Liver (tissue), 9 donors: ENCODE results near the gene ITM2A. TPM values are rescaled to one million over a fixed set of nuclear protein-coding genes. Genes with fewer than 3 reads are reported as not detected.
A peak's percentile ranks its signal among the peaks of the same experiment; 100 is the strongest.

Experiments
- DNase-seq: peaks from one replicate; pipeline ENCODE4 v3.0.0-alpha.2; 2017; ENCODE audit warnings: low spot score
- H3K27ac ChIP-seq, 2 donors: one replicate each; pipeline ENCODE4 v1.7.0; 2013; ENCODE audit warnings: inconsistent platforms in 2 of 2, low read length in 2 of 2, control low read depth in 1 of 2, low read depth in 1 of 2, mild to moderate bottlenecking in 1 of 2
- H3K27me3 ChIP-seq, 4 donors: one replicate each; pipeline versions ENCODE4 v1.6.1 to v1.7.0; 2013; ENCODE audit warnings: low read length in 3 of 4, inconsistent platforms in 1 of 4, mild to moderate bottlenecking in 1 of 4, moderate library complexity in 1 of 4; ENCODE audit not compliant: control insufficient read depth in 4 of 4, insufficient read depth in 4 of 4
- H3K36me3 ChIP-seq, 4 donors: one replicate each; pipeline versions ENCODE4 v1.6.1 to v1.7.0; 2013; ENCODE audit warnings: low read length in 3 of 4, mild to moderate bottlenecking in 3 of 4, low read depth in 1 of 4, moderate library complexity in 1 of 4; ENCODE audit not compliant: control insufficient read depth in 4 of 4, insufficient read depth in 3 of 4
- H3K4me1 ChIP-seq, 4 donors: one replicate each; pipeline versions ENCODE4 v1.6.1 to v1.7.0; 2013; ENCODE audit warnings: low read length in 3 of 4, mild to moderate bottlenecking in 3 of 4, moderate library complexity in 1 of 4; ENCODE audit not compliant: control insufficient read depth in 4 of 4, insufficient read depth in 4 of 4
- H3K4me3 ChIP-seq, 3 donors: one replicate each; pipeline versions ENCODE4 v1.6.1 to v1.7.0; 2013; ENCODE audit warnings: low read length in 3 of 3, control low read depth in 1 of 3, low read depth in 1 of 3, mild to moderate bottlenecking in 1 of 3
- H3K9ac ChIP-seq, 2 donors: one replicate each; pipeline ENCODE4 v1.7.0; 2013; ENCODE audit warnings: low read length in 2 of 2, mild to moderate bottlenecking in 2 of 2, moderate library complexity in 2 of 2, control low read depth in 1 of 2, low read depth in 1 of 2
- H3K9me3 ChIP-seq, 4 donors: one replicate each; pipeline versions ENCODE4 v1.6.1 to v1.7.0; 2013; ENCODE audit warnings: low read length in 3 of 4; ENCODE audit not compliant: control insufficient read depth in 4 of 4
- CTCF ChIP-seq: fragments of 150-350 bp; IDR thresholded peaks from 2 replicates; pipeline ENCODE4 v1.5.1; 2017; ENCODE audit warnings: improper control_type of control experiment, low read depth, low read length; ENCODE audit not compliant: missing input control
- EGR1 ChIP-seq, 2 donors: IDR thresholded peaks; 2 replicates each; pipeline ENCODE4 v1.6.1; 2016 to 2018; ENCODE audit warnings: antibody characterized with exemption in 2 of 2, low read depth in 2 of 2
- FOXA1 ChIP-seq: IDR thresholded peaks from 2 replicates; pipeline ENCODE4 v1.6.1; 2016; ENCODE audit warnings: antibody characterized with exemption
- FOXA2 ChIP-seq: IDR thresholded peaks from 2 replicates; pipeline ENCODE4 v1.6.1; 2016; ENCODE audit warnings: antibody characterized with exemption
- GABPA ChIP-seq, 2 donors: IDR thresholded peaks in 1 of 2; conservative IDR thresholded peaks in 1 of 2; 2 replicates each; pipeline ENCODE4 v1.6.1; 2016; ENCODE audit warnings: antibody characterized with exemption in 2 of 2, mild to moderate bottlenecking in 1 of 2, moderate library complexity in 1 of 2
- HNF4A ChIP-seq, 2 donors: conservative IDR thresholded peaks; 2 replicates each; pipeline ENCODE4 v1.6.1; 2016; ENCODE audit warnings: antibody characterized with exemption in 2 of 2, mild to moderate bottlenecking in 2 of 2
- HNF4G ChIP-seq: IDR thresholded peaks from 2 replicates; pipeline ENCODE4 v1.6.1; 2016; ENCODE audit warnings: antibody characterized with exemption
- NR2F2 ChIP-seq: IDR thresholded peaks from 2 replicates; pipeline ENCODE4 v1.6.1; 2016; ENCODE audit warnings: antibody characterized with exemption
- RAD21 ChIP-seq, 2 donors: IDR thresholded peaks; 2 replicates each; pipeline ENCODE4 v1.6.1; 2016; ENCODE audit warnings: antibody characterized with exemption in 2 of 2, mild to moderate bottlenecking in 2 of 2
- RXRA ChIP-seq, 2 donors: IDR thresholded peaks; 2 replicates each; pipeline ENCODE4 v1.6.1; 2017 to 2018; ENCODE audit warnings: antibody characterized with exemption in 2 of 2, mild to moderate bottlenecking in 1 of 2
- SP1 ChIP-seq: IDR thresholded peaks from 2 replicates; pipeline ENCODE4 v1.6.1; 2018; ENCODE audit warnings: antibody characterized with exemption, mild to moderate bottlenecking
- TAF1 ChIP-seq: conservative IDR thresholded peaks from 2 replicates; pipeline ENCODE4 v1.6.1; 2016; ENCODE audit warnings: antibody characterized with exemption, mild to moderate bottlenecking
- YY1 ChIP-seq: IDR thresholded peaks from 2 replicates; pipeline ENCODE4 v1.6.1; 2016; ENCODE audit warnings: antibody characterized with exemption, mild to moderate bottlenecking
- WGBS: extraction: QIAGEN DNeasy Blood & Tissue Kit; methylation state at CpG from one replicate; pipeline ENCODE4 v1.1.7; 2013; 5-methylcytosine and 5-hydroxymethylcytosine counted together
- polyA plus RNA-seq, 2 donors: library from polyadenylated mRNA; stranded (reverse) in 1 of 2; unstranded in 1 of 2; fragments of 200-250 nt in 1 of 2; fragments of >200 nt in 1 of 2; fragmentation: Nextera tagmentation in 1 of 2; extraction: Ambion mirVana in 1 of 2; gene quantifications; one replicate each; pipeline versions ENCODE4 v1.2.1 to v1.2.3, GENCODE V29; 2013 to 2015
- total RNA-seq, 2 donors: library from RNA; depleted of rRNA; stranded (reverse); fragments of >200 nt; gene quantifications; one replicate each; pipeline ENCODE4 v1.2.3, GENCODE V29; 2014
- TF ChIP-seq, protein P1 (sequence below): IDR thresholded peaks from 2 replicates; pipeline ENCODE4 v1.6.1; 2016; ENCODE audit warnings: antibody characterized with exemption
- TF ChIP-seq, protein P2 (sequence below): IDR thresholded peaks from 2 replicates; pipeline ENCODE4 v1.6.1; 2016; ENCODE audit warnings: antibody characterized with exemption
- TF ChIP-seq, protein P3 (sequence below): IDR thresholded peaks from 2 replicates; pipeline ENCODE4 v1.6.1; 2016; ENCODE audit warnings: antibody characterized with exemption, mild to moderate bottlenecking
- TF ChIP-seq, protein P4 (sequence below): IDR thresholded peaks from 2 replicates; pipeline ENCODE4 v1.6.1; 2016; ENCODE audit warnings: antibody characterized with exemption
- donor health status: healthy.
- donor health status: healthy.
- donor health status: healthy.
- donor health status: healthy.
- donor health status: healthy.

The ITM2A gene
- total RNA-seq (10 to 100 TPM in 1 of 2 donors, 1 to 10 TPM in 1; 3.1 to 12.8 TPM), polyA plus RNA-seq (1 to 10 TPM; 1.2 to 3.6 TPM)

DNA sequence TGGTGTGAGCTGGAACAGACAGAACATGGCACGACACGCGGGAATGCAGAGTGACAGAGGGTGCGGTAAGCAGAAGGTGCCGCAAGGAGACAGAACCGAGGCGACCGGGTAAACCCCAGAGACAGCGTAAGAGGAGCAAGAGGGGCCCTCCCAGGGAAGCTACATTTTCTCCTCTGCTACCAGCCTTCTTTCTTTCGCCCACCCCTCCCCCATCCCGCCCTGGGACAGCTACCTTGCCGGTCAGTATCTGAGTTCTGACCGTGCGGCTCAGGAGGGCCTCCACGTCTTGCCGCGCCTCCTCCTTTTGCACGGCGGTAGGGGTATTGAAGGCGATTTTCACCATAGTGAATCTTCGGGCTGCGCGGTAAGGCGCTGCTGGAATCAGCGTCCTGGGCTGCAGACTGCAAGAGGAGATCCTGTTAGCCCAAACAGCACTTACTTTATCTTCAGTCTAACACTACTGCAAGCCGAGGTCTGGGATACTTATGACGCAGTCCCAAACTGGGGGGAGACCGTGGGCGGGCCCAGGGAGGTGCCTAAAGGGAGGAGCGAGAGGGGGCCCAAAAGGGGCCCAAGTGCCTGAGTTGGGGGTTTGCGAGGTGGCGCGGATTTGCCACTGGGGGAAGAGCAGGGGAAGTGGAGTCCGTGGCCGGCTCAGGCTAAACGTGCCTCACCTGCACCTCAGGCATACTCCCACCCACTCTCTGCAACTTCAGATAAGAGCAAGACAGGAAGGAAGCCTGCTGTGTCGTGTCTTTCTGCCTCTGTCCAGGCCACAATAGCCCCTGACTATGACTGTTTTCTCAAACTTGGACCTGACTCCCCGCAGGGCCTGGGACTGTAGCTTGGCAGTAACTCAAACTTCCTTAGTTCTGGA lies at the start of gene ITM2A:
TSS of gene ITM2A (minus strand) at position 462 of the 877 bp plus-strand sequence. CDS start at position 343, 119 bp downstream.
- H3K4me1 ChIP-seq: peaks cover 0 to 4% (median 1%) of the 10 kb centered on the region in 4 donors
- DNase-seq: peak; percentile 35
- no peaks in the 10 kb centered on the region for H3K9me3 ChIP-seq
- TF ChIP-seq, protein P1, sequence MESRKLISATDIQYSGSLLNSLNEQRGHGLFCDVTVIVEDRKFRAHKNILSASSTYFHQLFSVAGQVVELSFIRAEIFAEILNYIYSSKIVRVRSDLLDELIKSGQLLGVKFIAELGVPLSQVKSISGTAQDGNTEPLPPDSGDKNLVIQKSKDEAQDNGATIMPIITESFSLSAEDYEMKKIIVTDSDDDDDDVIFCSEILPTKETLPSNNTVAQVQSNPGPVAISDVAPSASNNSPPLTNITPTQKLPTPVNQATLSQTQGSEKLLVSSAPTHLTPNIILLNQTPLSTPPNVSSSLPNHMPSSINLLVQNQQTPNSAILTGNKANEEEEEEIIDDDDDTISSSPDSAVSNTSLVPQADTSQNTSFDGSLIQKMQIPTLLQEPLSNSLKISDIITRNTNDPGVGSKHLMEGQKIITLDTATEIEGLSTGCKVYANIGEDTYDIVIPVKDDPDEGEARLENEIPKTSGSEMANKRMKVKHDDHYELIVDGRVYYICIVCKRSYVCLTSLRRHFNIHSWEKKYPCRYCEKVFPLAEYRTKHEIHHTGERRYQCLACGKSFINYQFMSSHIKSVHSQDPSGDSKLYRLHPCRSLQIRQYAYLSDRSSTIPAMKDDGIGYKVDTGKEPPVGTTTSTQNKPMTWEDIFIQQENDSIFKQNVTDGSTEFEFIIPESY: no peak
- TF ChIP-seq HNF4A (conservative IDR thresholded peaks at IDR 0.05): no peak
- TF ChIP-seq FOXA1: no peak
- no peak for TF ChIP-seq GABPA (IDR thresholded peaks at IDR 0.05 in 1 of 2, conservative IDR thresholded peaks at IDR 0.05 in 1 of 2)
- TF ChIP-seq HNF4G: no peak
- no peak for TF ChIP-seq SP1
- TF ChIP-seq, protein P2, sequence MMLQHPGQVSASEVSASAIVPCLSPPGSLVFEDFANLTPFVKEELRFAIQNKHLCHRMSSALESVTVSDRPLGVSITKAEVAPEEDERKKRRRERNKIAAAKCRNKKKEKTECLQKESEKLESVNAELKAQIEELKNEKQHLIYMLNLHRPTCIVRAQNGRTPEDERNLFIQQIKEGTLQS: no peak
- TF ChIP-seq, protein P3, sequence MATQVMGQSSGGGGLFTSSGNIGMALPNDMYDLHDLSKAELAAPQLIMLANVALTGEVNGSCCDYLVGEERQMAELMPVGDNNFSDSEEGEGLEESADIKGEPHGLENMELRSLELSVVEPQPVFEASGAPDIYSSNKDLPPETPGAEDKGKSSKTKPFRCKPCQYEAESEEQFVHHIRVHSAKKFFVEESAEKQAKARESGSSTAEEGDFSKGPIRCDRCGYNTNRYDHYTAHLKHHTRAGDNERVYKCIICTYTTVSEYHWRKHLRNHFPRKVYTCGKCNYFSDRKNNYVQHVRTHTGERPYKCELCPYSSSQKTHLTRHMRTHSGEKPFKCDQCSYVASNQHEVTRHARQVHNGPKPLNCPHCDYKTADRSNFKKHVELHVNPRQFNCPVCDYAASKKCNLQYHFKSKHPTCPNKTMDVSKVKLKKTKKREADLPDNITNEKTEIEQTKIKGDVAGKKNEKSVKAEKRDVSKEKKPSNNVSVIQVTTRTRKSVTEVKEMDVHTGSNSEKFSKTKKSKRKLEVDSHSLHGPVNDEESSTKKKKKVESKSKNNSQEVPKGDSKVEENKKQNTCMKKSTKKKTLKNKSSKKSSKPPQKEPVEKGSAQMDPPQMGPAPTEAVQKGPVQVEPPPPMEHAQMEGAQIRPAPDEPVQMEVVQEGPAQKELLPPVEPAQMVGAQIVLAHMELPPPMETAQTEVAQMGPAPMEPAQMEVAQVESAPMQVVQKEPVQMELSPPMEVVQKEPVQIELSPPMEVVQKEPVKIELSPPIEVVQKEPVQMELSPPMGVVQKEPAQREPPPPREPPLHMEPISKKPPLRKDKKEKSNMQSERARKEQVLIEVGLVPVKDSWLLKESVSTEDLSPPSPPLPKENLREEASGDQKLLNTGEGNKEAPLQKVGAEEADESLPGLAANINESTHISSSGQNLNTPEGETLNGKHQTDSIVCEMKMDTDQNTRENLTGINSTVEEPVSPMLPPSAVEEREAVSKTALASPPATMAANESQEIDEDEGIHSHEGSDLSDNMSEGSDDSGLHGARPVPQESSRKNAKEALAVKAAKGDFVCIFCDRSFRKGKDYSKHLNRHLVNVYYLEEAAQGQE: no peak
- no peak for TF ChIP-seq YY1
- no peak for TF ChIP-seq RAD21 (IDR thresholded peaks at IDR 0.05)
- no peak for TF ChIP-seq FOXA2
- no peak for TF ChIP-seq TAF1
- TF ChIP-seq CTCF: no peak
- TF ChIP-seq, protein P4, sequence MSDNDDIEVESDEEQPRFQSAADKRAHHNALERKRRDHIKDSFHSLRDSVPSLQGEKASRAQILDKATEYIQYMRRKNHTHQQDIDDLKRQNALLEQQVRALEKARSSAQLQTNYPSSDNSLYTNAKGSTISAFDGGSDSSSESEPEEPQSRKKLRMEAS: no peak
- TF ChIP-seq NR2F2: no peak
- no peak for TF ChIP-seq EGR1 (IDR thresholded peaks at IDR 0.05; ENCODE audit: low read depth in 2 of 2)
- TF ChIP-seq RXRA (IDR thresholded peaks at IDR 0.05): no peak
- peak within 1 kb of the TSS in 2 of 3 donors; percentile 19 to 37 for H3K4me3 ChIP-seq
- 4% methylated on average over 38 of the region's 38 CpGs for WGBS
- no peak within 1 kb of the TSS for H3K27ac ChIP-seq
- no peaks in the 10 kb centered on the region for H3K36me3 ChIP-seq
- H3K9ac ChIP-seq: no peak within 1 kb of the TSS
- H3K27me3 ChIP-seq: peaks cover 0 to 5% (median 0%) of the 10 kb centered on the region in 4 donors
